Suppressor macrophage (primary cell): ENCODE data around the gene KIAA0513.
A peak's percentile ranks its signal among the peaks of the same experiment; 100 is the strongest.

ENCODE experiments used
- DNase-seq, 4 experiments: peaks; one replicate each; pipeline ENCODE4 v3.0.0-alpha.2; 2020 to 2022

KIAA0513 gene

DNA sequence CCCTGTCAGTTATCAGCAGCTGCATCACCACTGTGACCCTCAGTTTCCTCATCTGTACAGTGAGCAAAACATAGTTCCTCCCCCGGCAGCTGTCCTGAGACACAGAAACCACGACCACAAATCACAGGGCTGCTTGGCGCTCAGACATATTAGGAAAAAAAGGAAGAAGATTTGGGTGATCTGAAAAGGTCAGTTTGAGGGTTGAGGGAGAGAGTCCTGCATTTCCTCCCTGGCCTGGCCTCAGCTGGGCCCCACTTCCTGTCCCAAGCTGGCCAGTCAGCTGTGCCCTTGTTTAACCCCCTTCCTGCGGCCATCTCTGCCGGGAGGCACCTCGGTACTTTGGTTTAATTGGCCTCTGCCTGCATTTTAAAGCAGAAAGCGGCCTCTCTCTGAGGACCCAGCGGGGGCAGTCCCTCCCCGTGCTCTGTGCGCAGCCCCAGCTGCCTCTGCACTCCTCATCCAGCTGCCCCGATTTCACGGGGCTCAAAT is 108.7 kb downstream of the KIAA0513 start:
- DNase-seq, result peak; percentile 90 to 97 (median 95)

DNA sequence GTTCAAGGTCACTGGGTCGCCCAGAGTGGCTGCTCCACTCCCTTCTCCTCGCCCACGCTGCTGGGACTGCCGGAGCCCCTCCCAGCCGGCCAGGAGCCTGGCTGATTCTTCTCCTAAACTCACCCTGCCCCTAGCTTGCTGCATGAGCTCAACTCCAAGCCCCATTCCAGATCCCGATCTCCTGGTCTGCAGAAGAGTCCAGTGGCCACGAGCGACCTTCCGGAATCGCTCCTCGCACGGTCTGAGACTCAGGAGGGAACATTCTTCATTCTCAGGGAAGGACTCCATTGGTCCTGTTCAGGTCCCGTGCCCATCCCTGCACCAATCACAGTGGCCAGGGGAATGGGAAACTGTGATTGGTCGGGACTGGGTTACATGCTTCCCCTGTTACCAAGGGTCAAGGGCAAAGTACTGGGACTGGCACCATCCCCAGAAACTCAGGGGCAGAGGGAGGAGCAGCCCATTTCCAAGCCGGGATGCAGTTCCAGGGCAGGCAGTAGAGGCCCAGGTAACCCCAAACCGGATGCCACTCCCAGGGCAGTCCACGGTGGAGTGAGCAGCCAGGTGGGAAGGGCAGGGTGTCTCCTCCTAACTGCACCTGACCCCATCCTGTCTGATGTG is 109.2 kb downstream of the KIAA0513 start:
- DNase-seq, result peak; percentile 65 to 86 (median 84)

DNA sequence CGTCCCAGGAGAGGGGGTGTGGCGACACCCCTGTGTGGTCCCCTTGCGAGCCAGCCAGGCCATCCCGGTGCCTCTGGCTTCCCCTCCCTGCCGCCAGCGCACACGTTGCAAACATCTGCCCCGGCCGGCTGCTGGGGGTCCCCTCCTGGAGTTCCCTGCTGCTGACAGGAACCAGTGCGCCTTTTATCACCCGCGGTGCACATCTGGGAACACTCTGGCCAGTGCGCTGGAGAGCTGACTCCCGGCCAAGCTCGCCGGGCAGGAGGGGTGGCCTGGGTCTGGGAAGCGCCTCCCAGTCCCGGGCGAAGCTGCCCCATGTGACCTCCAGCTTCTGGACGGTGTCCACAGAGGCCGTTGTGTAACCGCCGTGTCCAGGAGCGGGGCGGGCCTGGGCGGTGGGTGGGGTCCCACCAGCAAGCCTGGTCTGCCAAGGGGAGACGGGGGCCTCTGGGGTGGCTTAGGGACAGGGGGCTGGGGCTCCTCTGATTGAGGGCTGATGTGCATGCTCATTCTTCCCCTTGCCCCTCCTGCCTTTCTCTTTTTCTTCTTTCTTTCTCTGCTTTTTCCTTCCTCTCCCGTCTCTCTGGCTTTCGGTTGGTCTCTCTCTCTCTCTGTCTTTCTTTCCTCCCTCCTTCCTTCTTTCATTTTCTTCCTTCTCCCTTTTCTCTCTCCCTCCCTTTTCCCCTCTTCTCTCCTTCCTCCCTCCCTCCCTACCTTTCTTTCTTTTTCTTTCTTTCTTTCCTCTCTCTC is 109.9 kb downstream of the KIAA0513 start:
- peak; percentile 87 to 95 (median 92) for DNase-seq

GRCh38 chr16:85138073-85138824 is 110.7 kb downstream of the KIAA0513 start:
- DNase-seq, result no peak

DNA sequence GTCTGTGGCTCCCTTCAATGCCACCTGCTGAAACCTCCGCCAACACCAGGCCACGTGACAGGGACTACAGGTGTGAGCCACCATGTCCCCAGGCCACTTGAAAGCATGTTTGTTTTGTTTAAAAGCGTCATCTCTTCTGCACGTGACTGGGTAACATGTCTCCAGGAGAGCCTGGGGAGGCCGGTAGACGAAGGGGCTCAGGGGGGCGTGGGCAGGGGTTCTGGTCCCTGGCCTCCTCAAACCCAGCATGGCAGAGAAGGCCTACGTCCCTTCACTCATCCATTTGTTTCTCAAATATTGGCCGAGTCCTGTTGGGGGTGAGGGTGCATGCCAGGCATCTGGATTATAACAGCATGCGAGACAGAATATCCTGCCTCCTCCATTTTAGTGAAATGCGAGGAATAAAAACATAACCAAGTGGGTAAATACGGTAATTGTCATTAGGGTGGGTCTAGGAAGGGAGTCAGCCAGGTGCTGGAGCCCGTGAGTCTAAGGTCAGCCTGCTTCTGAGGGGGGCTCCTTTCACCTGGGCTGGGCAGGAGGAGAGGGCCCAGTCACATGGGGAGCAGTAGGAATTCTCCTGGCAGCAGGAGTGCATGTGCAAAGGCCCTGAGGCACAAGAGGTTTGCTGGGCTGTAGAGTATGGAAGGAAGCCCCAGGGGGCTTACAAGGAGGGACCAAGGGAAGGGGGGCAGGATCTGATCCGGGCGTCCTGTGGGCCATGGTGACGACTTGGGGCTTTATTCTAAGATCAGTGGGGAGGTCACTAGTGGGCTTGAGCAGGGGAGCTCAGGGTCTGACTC is 111.4 kb downstream of the KIAA0513 start:
- DNase-seq, result no peak

DNA sequence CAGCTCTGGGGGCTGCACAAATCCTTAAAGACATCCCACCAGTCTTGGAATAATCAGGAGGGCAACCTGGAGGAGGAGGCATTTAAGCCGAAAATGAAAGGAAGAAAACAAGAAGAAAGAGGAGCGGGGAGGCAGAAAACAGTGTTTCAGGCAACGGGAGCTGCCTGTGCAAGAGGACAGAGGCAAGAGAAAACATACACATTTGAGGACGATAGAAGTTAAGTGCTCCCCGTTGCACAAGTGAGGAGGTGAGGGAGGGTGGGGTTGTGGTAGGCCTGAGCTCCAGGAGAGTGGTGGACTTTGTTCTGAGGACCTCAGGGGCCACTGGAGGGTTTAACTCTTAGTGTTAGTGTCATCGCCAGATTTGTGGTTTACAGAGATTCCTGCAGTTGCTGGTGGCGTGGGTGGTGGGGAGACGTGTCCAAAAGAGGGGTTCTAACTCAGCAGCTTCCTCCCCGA is 112.3 kb downstream of the KIAA0513 start:
- peak in 2 of 4 experiments; percentile 23 to 24 for DNase-seq

GRCh38 chr16:85140455-85141012 is 112.9 kb downstream of the KIAA0513 start:
- DNase-seq, result no peak

- DNase-seq, result no peak
Measured at GRCh38 chr16:85141491-85142128, 114.0 kb downstream of the KIAA0513 start.

DNA sequence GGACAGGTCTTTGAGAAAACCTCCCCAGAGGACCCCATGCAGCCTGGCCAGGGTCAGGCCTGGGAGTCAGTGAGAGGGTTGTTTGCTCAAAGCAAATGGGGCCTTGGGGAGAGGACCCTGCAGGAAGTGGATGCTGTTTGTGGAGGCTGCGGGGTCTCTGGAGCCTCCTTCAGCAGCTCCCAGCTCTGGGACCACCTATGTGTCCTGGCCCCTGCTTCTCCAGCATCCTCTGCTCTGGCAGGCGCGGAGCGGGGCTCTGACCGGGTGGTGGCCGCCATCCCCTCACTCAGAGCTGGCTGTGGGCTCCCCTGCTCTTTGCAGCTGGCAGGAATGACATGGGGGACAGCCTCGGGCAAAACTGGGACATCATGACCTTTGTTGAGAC is 114.5 kb downstream of the KIAA0513 start:
- DNase-seq, result no peak

DNA sequence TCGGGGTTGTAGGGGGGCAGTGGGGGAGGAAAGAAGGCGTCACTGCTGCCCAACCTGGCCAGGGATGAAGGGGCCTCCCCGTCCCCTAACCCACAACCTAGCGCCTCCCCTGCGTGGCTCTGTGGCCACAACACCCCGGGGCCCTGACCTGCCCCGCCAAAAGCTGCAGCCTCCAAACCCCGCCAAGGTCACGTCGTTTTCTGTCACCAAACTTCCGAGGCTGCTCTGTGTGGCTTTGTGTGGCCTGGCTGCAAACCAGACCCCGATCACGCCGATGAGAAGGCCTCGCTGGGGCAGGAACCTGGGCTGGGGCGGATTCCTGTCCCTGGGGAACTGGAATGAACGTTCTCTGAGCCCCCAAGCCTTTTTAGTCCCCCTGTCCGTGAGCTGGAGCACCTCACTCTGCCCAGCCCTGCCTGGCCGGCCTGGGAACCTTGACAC is 115.2 kb downstream of the KIAA0513 start:
- no peak for DNase-seq
